Skeletal muscle satellite cell (primary cell): ENCODE measurements around the gene CCDC188.

ENCODE experiments used
- H3K27me3 ChIP-seq: 2 replicates; pipeline ENCODE4 v1.7.0; 2013; ENCODE audit warnings: low read length; ENCODE audit not compliant: control insufficient read depth, insufficient read depth
- H3K36me3 ChIP-seq: 2 replicates; pipeline ENCODE4 v1.7.0; 2013; ENCODE audit warnings: mild to moderate bottlenecking, control low read depth, low read length; ENCODE audit not compliant: insufficient read depth
- H3K4me1 ChIP-seq: 2 replicates; pipeline ENCODE4 v1.7.0; 2013; ENCODE audit warnings: low read length; ENCODE audit not compliant: control insufficient read depth, insufficient read depth
- H3K4me2 ChIP-seq: 2 replicates; pipeline ENCODE4 v1.7.0; 2013; ENCODE audit warnings: mild to moderate bottlenecking, low read length
- H3K4me3 ChIP-seq: 2 replicates; pipeline ENCODE4 v1.7.0; 2013; ENCODE audit warnings: low read length
- H3K9ac ChIP-seq: 2 replicates; pipeline ENCODE4 v1.7.0; 2013; ENCODE audit warnings: mild to moderate bottlenecking, low read depth, low read length, moderate library complexity
- H3K9me3 ChIP-seq: replicated peaks from 2 replicates; pipeline ENCODE4 v1.7.0; 2013; ENCODE audit warnings: mild to moderate bottlenecking, control low read depth, low read length

CCDC188 gene

GRCh38 chr22:20135806-20136602, 14.9 kb downstream of the CCDC188 start:
- H3K9me3 ChIP-seq, result no peaks in the 10 kb centered on the region

DNA sequence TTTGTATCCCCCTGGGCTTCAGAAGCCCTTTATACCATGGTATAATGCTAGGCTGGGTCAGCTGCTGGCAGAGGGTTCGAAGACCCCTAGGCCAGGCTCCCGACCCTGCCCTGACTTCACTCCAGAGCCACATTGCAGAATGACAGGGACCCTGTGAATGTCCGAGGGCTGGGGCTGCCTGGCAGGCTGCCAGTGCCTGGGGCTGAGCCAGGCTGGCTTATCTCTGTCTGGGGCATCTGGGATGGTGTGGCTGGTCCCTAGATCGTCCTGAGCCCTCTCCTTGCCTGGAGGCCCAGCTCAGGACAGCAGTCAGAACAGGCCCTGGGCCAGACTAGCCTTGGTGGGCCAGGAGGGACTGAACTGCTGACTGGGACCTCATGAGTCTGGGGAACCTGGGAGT, 15.6 kb downstream of the CCDC188 start:
- Histone ChIP-seq H3K9me3 (no peaks in the 10 kb centered on the region), H3K4me3 (no peak overlapping the region), H3K4me1 (peaks cover 35% of the 10 kb centered on the region), H3K9ac (no peak overlapping the region), H3K27me3 (no peaks in the 10 kb centered on the region), H3K36me3 (peaks cover 5% of the 10 kb centered on the region), H3K4me2 (no peak overlapping the region)

More at GRCh38 chr22:20135806-20136602, 14.9 kb downstream of the CCDC188 start:
- no peaks in the 10 kb centered on the region for H3K27me3 ChIP-seq
- no peak overlapping the region for H3K9ac ChIP-seq
- H3K4me3 ChIP-seq, result no peak overlapping the region
- peaks cover 36% of the 10 kb centered on the region for H3K4me1 ChIP-seq
- H3K36me3 ChIP-seq, result peaks cover 9% of the 10 kb centered on the region
- no peak overlapping the region for H3K4me2 ChIP-seq

- peak overlapping the region; percentile 13 for H3K4me2 ChIP-seq
- no peaks in the 10 kb centered on the region for H3K27me3 ChIP-seq
- no peak overlapping the region for H3K4me3 ChIP-seq
- peaks cover 35% of the 10 kb centered on the region for H3K4me1 ChIP-seq
- H3K9me3 ChIP-seq, result no peaks in the 10 kb centered on the region
- H3K36me3 ChIP-seq, result no peaks in the 10 kb centered on the region
- no peak overlapping the region for H3K9ac ChIP-seq
Observed at GRCh38 chr22:20133930-20134549, 16.8 kb downstream of the CCDC188 start.

DNA sequence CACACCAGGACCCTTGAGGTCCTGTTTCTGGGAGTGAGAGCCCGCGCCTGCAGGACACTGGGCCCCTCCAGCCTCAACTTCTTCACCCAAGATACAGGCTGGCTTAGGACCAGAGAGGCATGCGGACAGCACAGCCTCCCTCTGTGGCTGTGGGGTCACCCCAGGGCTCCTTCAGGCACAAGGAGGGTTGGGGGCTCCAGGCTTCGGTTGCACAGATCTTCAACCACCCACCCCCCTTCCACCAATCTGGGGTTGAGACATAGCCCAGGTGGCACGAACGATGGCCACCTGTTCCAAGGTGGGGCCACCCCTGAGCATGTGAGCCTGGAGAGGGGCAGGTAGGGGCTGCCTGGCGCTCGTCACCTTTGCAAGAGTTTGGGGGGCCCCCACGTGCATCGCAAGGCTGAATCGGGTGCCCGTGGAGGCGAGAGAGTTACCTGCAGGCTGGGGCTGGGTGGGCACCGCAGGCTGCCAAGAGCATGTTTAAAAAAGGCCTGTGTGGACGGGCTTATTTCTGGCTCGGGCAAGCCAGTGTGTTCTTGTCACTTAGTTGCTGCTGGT, 18.1 kb downstream of the CCDC188 start:
- Histone ChIP-seq H3K9me3 (no peaks in the 10 kb centered on the region), H3K27me3 (no peaks in the 10 kb centered on the region), H3K4me2 (peak overlapping the region; percentile 88), H3K4me1 (peaks cover 26% of the 10 kb centered on the region), H3K9ac (peak overlapping the region; percentile 82), H3K36me3 (peaks cover 6% of the 10 kb centered on the region), H3K4me3 (peak overlapping the region; percentile 78)

GRCh38 chr22:20131859-20132685, 18.8 kb downstream of the CCDC188 start:
- Histone ChIP-seq H3K36me3 (peaks cover 11% of the 10 kb centered on the region), H3K4me1 (peaks cover 19% of the 10 kb centered on the region), H3K27me3 (no peaks in the 10 kb centered on the region), H3K4me2 (peak overlapping the region; percentile 88), H3K4me3 (peak overlapping the region; percentile 78), H3K9me3 (no peaks in the 10 kb centered on the region), H3K9ac (peak overlapping the region; percentile 82)

DNA sequence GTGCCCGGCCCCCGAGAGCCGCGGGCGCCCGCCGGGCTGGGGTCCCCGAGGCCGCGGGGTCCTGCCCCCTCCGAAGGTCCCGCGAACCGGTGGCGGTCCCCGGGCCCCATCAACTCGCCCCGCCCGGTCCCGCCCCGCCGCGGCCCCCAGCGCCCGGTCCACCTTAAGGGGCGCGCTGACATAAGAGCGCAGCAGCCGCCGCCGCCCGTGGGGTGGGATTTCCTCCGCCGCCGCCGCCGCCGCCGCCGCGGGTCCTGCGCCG, 19.3 kb downstream of the CCDC188 start, which contains the start of gene ZDHHC8:
Gene ZDHHC8, plus strand, starts transcription at position 208 of the 262 bp plus-strand sequence. CDS start 144 bp downstream, outside the sequence.
- Histone ChIP-seq H3K27me3 (no peaks in the 10 kb centered on the region), H3K4me2 (peak within 1 kb of the TSS; percentile 99), H3K9ac (peak within 1 kb of the TSS; percentile 90), H3K9me3 (no peaks in the 10 kb centered on the region), H3K4me3 (peak within 1 kb of the TSS; percentile 95), H3K4me1 (peaks cover 16% of the 10 kb centered on the region), H3K36me3 (peaks cover 14% of the 10 kb centered on the region)

DNA sequence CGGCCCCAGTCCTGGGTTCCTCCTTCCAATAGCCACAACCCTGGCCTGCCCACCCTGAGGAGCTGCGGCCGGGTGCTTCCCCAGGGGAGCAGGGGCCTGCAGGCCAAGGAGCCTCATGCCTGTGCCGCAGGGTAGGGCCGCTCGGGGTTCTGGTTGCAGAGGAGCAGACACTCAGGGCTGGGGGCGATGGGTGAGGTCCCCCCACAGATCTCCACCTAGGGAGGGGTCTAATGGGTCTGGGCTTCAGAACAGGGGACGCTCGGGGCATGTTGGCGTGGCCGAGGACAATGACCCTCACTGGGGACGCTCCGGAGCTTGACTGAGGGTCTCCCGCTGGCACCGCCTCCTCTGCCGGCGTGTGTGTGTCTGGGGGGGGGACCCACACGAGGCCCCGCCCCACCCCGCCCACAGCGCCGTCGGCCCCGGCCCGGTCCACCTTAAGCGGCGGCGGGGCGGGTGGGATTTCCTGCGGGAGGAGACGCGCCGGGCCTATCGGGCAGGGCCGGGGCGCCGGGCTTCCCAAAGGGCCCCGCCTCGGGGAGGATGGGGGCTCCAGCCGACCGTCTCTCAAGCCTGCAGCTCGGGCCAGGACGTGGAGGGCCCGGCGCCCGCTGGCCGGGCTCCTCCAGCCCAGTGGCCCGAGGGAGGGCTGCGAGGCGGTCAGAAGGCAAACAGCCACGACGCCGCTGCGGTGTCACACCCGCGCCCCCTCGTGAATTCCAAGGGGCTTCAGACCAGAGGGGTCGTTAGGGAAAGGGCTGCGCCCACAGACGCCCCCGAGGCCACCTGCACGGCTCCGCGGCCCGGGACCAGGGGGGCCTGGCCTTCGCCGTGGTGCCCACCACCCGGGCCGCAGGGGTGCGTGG, 19.9 kb downstream of the CCDC188 start:
- Histone ChIP-seq H3K4me1 (peaks cover 16% of the 10 kb centered on the region), H3K4me3 (peak overlapping the region; percentile 95), H3K9ac (peak overlapping the region; percentile 90)

DNA sequence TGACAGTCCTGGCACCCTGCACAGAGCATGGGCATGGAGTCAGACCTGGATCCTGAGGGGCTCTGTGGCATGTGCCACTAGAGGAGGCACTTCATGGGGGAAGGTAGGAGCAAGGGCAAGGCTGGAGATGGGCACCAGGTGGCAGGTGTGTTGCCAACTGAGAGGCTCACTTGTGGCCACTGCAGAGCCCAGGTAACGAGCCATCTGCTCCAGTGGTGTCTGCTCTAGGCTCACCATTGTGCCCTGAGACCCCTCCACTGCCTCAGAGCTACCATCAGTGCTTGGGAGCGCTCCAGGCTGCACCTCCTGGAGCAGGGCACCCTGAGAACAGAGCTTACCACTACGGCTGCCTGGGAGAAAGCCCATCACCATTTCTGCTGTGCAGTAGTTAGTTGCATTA, 20.5 kb downstream of the CCDC188 start:
- no peaks in the 10 kb centered on the region for H3K27me3 ChIP-seq
- no peak overlapping the region for H3K4me3 ChIP-seq

More for the DNA sequence above, 19.9 kb downstream of the CCDC188 start:
- Histone ChIP-seq H3K9me3 (no peaks in the 10 kb centered on the region), H3K36me3 (peaks cover 19% of the 10 kb centered on the region), H3K27me3 (no peaks in the 10 kb centered on the region), H3K4me2 (peak overlapping the region; percentile 99)

DNA sequence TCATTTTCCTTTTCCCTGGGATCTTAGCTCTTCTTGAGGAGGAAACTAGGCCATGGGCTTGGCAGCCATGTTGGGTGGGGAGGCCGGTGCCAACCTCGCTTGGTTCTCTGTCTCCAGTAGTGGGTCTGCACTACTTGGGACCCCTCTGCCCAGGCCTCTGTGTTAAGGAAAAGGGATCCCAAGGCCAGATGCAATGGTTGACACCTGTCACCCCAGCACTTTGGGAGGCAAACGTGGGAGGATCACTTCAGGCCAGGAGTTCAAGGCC, 21.2 kb downstream of the CCDC188 start:
- no peaks in the 10 kb centered on the region for H3K9me3 ChIP-seq
- H3K9ac ChIP-seq, result no peak overlapping the region
- H3K4me2 ChIP-seq, result no peak overlapping the region
- H3K4me3 ChIP-seq, result no peak overlapping the region
- H3K4me1 ChIP-seq, result peaks cover 16% of the 10 kb centered on the region
- peaks cover 32% of the 10 kb centered on the region for H3K36me3 ChIP-seq
- H3K27me3 ChIP-seq, result no peaks in the 10 kb centered on the region

More for the DNA sequence above, 20.5 kb downstream of the CCDC188 start:
- Histone ChIP-seq H3K4me2 (no peak overlapping the region), H3K9ac (no peak overlapping the region), H3K9me3 (no peaks in the 10 kb centered on the region), H3K36me3 (peaks cover 26% of the 10 kb centered on the region), H3K4me1 (peaks cover 16% of the 10 kb centered on the region)

DNA sequence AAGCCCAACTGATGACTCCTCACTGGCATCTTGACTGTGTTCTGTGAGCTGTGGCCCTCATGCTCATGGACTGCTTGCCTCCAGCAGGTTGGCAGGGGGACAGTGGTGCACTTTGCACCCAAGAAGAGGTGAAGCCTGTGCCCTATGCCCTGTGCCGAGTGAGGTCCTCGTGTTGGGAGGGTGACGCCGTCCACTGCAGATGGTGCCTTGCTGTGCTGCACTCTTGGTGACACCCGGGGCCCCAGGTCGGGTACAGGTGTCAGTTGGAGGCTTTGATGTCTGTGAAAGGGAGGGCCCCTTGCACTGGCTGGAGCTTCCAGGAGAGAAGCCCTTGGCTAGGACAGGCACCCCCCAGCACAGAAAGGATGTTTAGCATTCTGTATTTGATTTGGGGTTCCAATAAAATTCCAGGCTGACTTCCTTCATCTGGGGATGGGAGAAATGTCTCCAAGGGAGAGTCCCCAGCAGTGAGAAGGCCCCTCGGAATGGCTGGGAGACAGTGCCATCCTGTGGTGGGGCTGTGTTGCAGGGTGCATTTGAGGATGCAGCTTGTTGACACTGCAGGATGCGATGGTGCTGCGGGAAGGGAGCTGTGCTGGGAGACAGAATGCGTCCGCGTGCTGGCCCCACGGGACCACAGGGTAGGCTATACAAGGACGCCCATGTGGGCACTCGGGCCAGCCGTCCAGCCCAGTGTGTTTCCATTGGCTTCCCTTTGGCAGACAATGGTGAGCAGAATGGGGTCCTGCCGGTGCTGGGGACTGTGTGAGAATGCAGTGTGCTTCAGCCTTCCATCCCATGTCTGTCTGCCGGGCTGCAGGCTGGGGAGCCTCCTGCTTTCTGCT, 21.7 kb downstream of the CCDC188 start:
- Histone ChIP-seq H3K9me3 (no peaks in the 10 kb centered on the region), H3K4me3 (no peak overlapping the region), H3K27me3 (no peaks in the 10 kb centered on the region), H3K36me3 (peaks cover 36% of the 10 kb centered on the region), H3K4me2 (no peak overlapping the region), H3K4me1 (peaks cover 16% of the 10 kb centered on the region), H3K9ac (no peak overlapping the region)
